Measurements from ENCODE around the gene RIPPLY1. TPM values are rescaled to one million over a fixed set of nuclear protein-coding genes. Genes with fewer than 3 reads are reported as not detected.

The RIPPLY1 gene
- total RNA-seq, 4 donors from 2014 or later, result not detected

- Histone ChIP-seq H3K27ac (no peak overlapping the region), H3K36me3 (no peaks in the 10 kb centered on the region), H3K4me3 (no peak overlapping the region), H3K9me3 (no peaks in the 10 kb centered on the region), H3K4me1 (no peaks in the 10 kb centered on the region), H3K27me3 (no peaks in the 10 kb centered on the region)
- in situ Hi-C loops (cut with MboI; ENCODE audit: low sequenced_read_pairs in 4 of 4), result no loop called here
- no peak for ATAC-seq
- intact Hi-C loops (cut with DNase I; ENCODE audit: low total_unique reads), result no loop called here
- no peak for TF ChIP-seq POLR2A (IDR thresholded peaks at IDR 0.05)
- TF ChIP-seq, protein P1, sequence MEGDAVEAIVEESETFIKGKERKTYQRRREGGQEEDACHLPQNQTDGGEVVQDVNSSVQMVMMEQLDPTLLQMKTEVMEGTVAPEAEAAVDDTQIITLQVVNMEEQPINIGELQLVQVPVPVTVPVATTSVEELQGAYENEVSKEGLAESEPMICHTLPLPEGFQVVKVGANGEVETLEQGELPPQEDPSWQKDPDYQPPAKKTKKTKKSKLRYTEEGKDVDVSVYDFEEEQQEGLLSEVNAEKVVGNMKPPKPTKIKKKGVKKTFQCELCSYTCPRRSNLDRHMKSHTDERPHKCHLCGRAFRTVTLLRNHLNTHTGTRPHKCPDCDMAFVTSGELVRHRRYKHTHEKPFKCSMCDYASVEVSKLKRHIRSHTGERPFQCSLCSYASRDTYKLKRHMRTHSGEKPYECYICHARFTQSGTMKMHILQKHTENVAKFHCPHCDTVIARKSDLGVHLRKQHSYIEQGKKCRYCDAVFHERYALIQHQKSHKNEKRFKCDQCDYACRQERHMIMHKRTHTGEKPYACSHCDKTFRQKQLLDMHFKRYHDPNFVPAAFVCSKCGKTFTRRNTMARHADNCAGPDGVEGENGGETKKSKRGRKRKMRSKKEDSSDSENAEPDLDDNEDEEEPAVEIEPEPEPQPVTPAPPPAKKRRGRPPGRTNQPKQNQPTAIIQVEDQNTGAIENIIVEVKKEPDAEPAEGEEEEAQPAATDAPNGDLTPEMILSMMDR (IDR thresholded peaks at IDR 0.05 in 4 of 5, conservative IDR thresholded peaks at IDR 0.05 in 1 of 5), result no peak
- no peak for DNase-seq
Observed at GRCh38 chrX:106927023-106927422, 23.9 kb upstream of the RIPPLY1 start.

DNA sequence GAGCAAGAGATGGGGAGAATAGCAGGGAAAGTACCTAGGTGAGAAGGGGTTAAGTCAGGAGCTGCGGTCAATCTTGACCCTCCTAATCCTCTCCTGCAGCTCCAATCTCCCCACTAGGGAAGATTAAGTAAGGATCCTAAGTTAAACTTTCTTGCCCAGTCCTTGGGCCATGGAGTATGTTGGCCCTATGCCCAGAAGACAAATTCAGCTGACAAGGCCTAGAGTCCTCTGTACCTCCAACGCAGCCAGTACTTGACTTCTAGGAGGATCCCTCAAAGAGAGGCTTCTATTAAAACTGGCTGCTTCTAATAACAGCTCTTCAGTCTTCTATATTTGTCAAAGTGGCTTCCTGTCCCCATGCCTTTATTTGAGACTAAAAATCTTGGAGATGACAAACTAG lies 18.5 kb upstream of the RIPPLY1 start:
- DNase-seq (no peak), ATAC-seq (no peak)
- Histone ChIP-seq H3K36me3 (no peaks in the 10 kb centered on the region), H3K27me3 (no peaks in the 10 kb centered on the region), H3K27ac (no peak overlapping the region), H3K4me3 (no peak overlapping the region), H3K4me1 (no peaks in the 10 kb centered on the region), H3K9me3 (no peaks in the 10 kb centered on the region)
- intact Hi-C loops (cut with DNase I; ENCODE audit: low total_unique reads) (no loop called here), in situ Hi-C loops (cut with MboI; ENCODE audit: low sequenced_read_pairs in 4 of 4) (no loop called here)
- no peak for TF ChIP-seq POLR2A (IDR thresholded peaks at IDR 0.05)
- TF ChIP-seq, protein P1 (IDR thresholded peaks at IDR 0.05 in 4 of 5, conservative IDR thresholded peaks at IDR 0.05 in 1 of 5), result no peak

DNA sequence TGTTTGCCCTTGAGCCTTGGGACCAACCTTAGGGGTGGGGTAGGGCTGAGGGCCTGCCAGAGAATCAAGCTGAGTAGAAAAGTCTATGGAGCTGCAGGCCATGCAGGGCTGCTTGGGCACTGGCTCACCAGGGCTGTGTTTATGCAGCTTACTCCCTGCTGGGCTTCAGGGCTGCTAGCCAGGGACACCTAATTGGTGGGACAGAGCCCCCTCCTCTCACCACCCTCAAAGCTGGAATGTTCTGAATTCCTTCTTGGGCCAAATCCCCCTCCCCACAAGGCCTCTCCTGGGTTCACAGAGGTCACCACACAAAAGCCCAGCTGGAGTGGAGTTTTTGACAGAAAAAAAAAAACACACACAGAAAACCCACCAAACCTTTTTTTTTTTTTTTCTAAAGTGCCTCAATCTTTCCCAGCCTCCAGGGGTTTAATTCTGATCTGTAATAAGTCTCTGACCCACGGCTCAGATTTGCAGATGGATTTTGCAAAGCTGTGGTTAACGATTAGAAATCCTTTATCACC lies 16.9 kb upstream of the RIPPLY1 start, which contains the start of gene CLDN2:
Gene CLDN2 (plus strand): TSS at position 471 of the 521 bp plus-strand sequence. CDS start 7,827 bp downstream, outside the sequence.
- H3K36me3 ChIP-seq, result no peaks in the 10 kb centered on the region
- no peak within 1 kb of the TSS for H3K4me3 ChIP-seq
- in situ Hi-C loops (cut with MboI; ENCODE audit: low sequenced_read_pairs in 4 of 4) (no loop called here), intact Hi-C loops (cut with DNase I; ENCODE audit: low total_unique reads) (no loop called here)
- ATAC-seq (no peak), DNase-seq (no peak)
- H3K4me1 ChIP-seq, result no peaks in the 10 kb centered on the region
- TF ChIP-seq POLR2A (IDR thresholded peaks at IDR 0.05), result no peak
- TF ChIP-seq, protein P1 (IDR thresholded peaks at IDR 0.05 in 4 of 5, conservative IDR thresholded peaks at IDR 0.05 in 1 of 5), result no peak
- no peaks in the 10 kb centered on the region for H3K9me3 ChIP-seq
- no peak within 1 kb of the TSS for H3K27ac ChIP-seq
- no peaks in the 10 kb centered on the region for H3K27me3 ChIP-seq

- in situ Hi-C loops (cut with MboI; ENCODE audit: low sequenced_read_pairs in 4 of 4), result no loop called here
- H3K4me3 ChIP-seq, result no peak overlapping the region
- H3K4me1 ChIP-seq, result no peaks in the 10 kb centered on the region
- intact Hi-C loops (cut with DNase I; ENCODE audit: low total_unique reads), result no loop called here
- H3K36me3 ChIP-seq, result no peaks in the 10 kb centered on the region
- H3K27ac ChIP-seq, result no peak overlapping the region
- no peak for DNase-seq
- H3K27me3 ChIP-seq, result no peaks in the 10 kb centered on the region
- no peaks in the 10 kb centered on the region for H3K9me3 ChIP-seq
- TF ChIP-seq, protein P1 (IDR thresholded peaks at IDR 0.05 in 4 of 5, conservative IDR thresholded peaks at IDR 0.05 in 1 of 5), result no peak
- no peak for TF ChIP-seq POLR2A (IDR thresholded peaks at IDR 0.05)
- ATAC-seq, result no peak
Observed at GRCh38 chrX:106917830-106918500, 14.8 kb upstream of the RIPPLY1 start.

Data from gastrocnemius medialis (tissue), 4 donors.